GM12801 (cell line): ENCODE data around the gene LIMS2.

Experiments
- TF ChIP-seq, protein P1 (sequence below): IDR thresholded peaks from one replicate; pipeline ENCODE4 v1.5.1; 2011; ENCODE audit warnings: control low read depth; ENCODE audit not compliant: insufficient read length; ENCODE audit errors: extremely low read depth

Gene LIMS2

DNA sequence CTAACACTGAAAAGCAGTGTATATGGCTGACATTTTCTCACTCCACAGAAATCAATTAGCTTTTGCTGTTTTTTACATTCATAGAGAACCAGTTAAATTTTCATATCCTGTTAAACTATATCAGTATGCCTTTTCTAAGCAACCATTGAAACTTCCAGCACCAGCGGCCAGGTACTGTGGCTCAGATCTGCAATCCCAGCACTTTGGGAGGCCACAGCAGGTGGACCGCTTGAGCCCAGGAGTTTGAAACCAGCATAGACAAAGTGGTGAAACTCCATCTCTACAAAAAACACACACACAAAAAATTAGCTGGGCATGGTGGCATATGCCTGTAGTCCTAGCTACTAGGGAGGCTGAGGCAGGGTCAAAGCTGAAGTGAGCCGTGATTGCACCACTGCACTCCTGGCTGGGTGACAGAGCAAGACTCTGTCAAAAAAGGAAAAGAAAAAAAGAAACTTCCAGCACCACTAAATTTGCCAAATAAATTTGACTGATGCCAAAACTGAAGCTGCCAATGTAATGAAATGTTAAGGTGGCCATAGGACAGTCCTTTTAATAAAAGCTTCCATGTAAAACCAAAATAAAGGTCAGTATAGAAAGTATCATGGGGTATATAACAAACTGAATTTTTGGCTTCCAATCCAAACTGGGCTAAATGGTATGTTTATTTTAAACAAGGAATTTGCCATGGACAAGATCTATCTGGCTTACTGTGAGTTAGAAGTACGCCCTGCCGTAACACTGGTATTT lies 29.5 kb upstream of the LIMS2 start:
- TF ChIP-seq, protein P1, sequence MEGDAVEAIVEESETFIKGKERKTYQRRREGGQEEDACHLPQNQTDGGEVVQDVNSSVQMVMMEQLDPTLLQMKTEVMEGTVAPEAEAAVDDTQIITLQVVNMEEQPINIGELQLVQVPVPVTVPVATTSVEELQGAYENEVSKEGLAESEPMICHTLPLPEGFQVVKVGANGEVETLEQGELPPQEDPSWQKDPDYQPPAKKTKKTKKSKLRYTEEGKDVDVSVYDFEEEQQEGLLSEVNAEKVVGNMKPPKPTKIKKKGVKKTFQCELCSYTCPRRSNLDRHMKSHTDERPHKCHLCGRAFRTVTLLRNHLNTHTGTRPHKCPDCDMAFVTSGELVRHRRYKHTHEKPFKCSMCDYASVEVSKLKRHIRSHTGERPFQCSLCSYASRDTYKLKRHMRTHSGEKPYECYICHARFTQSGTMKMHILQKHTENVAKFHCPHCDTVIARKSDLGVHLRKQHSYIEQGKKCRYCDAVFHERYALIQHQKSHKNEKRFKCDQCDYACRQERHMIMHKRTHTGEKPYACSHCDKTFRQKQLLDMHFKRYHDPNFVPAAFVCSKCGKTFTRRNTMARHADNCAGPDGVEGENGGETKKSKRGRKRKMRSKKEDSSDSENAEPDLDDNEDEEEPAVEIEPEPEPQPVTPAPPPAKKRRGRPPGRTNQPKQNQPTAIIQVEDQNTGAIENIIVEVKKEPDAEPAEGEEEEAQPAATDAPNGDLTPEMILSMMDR, result no peak

DNA sequence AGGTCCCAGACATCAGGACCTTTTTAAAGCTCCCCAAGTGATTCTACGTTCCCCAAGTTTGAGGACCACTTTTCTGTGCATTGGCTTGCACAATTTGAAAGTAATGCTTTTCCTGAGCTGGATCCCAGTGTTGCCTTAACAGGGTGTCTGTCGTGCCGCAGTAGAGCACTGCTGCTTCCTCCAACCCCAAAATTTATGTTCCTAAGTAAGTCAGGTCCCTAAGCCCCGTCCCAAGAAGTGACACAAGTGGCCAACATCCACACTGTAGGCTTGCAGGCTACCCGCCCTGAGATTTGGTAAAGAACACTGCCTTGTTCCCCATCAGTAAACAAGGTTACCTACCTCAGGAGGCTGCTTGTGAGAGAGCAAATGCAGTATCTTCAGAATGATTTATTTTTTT lies 28.0 kb upstream of the LIMS2 start:
- TF ChIP-seq, protein P1, result no peak

DNA sequence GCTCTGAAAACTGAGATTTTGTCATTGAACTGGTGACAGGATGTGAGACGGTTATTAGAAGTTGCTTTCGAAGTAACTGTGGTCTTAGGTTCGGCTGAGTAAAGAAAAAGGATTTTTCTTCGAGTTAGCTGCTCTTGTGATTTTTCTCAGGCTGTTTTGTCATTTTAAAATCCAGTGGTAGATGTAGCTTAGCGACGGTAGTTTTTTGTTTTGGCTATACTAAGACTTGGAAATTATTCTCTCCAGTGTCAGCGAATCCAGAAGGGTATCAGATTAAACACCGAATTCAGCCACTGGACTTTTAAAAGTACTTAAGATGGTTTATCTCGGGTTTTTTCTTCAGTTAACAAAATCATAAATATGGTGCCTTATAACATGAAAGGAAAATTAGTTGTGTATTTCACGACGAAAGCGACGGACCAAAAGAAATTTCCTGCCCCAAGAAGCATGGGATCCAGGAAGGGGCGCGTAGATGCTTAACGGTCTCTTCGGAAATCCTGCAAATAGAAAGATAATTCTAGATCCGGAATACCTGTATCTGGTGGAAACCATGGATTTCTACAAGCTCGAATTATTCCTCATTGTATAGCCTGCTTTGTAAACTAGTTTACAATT lies 27.2 kb upstream of the LIMS2 start:
- TF ChIP-seq, protein P1, result no peak

DNA sequence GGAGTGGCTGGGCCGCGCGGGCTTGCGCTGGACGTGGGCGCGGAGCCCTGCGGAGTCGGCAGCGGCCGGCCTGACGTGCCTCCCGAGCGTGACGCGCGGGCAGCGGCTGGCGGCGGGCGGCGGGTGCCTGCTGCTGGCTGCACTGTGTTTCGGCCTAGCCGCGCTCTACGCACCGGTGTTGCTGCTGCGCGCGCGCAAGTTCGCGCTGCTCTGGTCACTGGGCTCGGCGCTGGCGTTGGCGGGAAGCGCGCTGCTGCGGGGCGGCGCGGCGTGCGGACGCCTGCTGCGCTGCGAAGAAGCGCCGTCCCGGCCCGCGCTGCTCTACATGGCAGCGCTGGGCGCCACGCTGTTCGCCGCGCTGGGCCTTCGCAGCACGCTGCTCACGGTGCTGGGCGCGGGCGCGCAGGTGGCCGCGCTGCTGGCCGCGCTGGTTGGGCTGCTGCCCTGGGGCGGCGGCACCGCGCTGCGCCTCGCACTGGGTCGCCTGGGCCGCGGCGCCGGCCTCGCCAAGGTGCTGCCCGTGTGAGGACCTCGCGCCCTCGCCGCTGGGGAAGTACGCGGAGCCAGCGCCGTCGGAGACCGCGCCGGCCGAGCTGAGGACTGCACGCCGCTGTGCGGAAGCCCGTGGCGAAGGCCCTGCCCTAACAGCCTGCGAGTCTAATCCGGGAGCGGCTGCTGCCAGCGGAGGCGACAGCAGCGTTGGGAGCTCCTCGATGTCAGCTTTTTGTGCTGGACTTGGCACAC lies 26.5 kb upstream of the LIMS2 start:
- TF ChIP-seq, protein P1, result no peak

DNA sequence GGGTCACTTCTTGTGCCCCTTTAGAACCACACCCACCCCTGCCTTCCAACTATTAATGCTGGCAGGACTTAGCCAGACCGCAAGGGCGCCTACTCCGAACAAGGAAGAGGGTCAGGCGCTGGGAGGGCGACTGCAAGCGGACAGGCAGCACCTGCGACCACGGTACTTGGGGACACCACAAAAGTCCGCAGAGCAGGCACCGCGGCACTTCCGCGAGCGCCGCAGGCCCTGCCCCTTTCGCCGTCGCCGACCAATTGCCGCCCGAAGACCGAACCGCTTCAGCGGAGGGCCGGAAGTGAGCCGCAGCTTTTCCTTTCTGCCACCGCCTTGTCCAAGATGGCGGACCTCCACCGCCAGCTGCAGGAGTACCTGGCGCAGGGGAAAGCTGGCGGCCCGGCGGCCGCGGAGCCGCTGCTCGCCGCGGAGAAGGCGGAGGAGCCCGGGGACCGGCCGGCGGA lies 25.9 kb upstream of the LIMS2 start, which contains the start of gene SFT2D3:
Gene SFT2D3 (plus strand): TSS at position 305 of the 458 bp plus-strand sequence. CDS start 32 bp downstream, at position 337.
- TF ChIP-seq, protein P1, result no peak

DNA sequence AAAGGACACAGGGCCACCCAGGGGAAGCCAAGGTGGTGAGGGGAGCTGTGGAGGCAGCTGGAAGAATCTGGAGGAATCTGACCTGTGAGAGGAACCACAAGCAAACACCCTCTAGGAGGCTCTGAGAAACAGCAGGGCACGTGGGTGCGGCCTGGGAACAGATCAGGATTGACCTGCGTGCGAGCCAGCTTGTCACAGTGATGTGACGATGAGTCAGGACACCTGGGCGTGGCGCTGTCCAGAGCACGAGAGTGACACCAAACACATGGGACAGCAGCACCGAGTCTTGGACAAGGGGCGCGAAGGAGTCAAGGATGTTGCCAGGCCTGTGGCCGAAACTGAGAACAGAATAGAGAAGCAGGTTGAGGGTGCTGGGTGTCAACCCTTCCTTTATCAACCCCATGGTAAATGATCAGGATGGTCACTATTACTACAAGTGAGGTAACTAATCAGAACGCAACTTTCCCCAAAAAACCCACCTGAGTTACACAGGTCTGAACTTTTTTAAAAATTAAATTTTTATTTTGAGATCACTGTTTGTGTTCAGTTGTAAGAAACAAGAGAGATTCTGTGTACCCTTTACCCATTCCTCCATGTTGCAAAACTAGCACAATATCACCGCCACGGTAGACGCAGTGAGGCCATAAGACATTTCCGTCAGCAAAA lies 25.3 kb upstream of the LIMS2 start:
- TF ChIP-seq, protein P1, result no peak
